Measurements from ENCODE around the gene TIAM2.

TIAM2 gene

DNA sequence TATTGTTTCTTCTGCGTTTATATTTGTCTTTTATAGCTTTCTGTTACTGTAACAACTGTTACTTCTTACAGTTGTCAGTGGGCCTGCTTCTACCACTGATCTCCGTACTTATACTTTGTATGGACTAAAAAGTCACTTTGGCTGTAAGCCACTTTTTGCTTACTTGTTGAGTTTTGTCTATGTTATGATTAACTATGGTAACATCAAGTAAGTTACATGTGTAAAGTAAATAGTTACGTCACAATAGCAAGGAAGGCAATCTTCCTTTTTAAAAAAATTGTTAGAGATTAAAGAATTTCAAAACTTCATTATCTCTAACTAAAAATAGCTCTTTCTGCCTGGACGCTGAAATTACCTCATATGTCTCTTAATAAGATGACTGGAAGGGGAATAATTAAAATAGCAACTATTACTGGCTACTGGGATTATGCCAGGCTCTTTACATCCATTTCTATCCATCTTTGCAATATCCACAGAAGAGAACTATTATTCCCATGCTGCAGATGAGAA, 308.3 kb downstream of the TIAM2 start:
- no peak overlapping the region for H3K4me3 ChIP-seq (ENCODE audit: low read length)
- H3K27ac ChIP-seq (ENCODE audit: low read depth, low read length) = no peak overlapping the region
- no peaks in the 10 kb centered on the region for H3K9me3 ChIP-seq (ENCODE audit: insufficient read depth, low read depth, low read length)
- H3K9ac ChIP-seq (ENCODE audit: low read depth, low read length) = no peak overlapping the region
- no peaks in the 10 kb centered on the region for H3K27me3 ChIP-seq (ENCODE audit: insufficient read depth, low read length)
- 0% methylated on average over 1 of the region's 4 CpGs for WGBS
- peaks cover 84% of the 10 kb centered on the region for H3K36me3 ChIP-seq (ENCODE audit: insufficient read depth, low read length)
- peaks cover 17% of the 10 kb centered on the region for H3K4me1 ChIP-seq (ENCODE audit: insufficient read depth, low read length)

DNA sequence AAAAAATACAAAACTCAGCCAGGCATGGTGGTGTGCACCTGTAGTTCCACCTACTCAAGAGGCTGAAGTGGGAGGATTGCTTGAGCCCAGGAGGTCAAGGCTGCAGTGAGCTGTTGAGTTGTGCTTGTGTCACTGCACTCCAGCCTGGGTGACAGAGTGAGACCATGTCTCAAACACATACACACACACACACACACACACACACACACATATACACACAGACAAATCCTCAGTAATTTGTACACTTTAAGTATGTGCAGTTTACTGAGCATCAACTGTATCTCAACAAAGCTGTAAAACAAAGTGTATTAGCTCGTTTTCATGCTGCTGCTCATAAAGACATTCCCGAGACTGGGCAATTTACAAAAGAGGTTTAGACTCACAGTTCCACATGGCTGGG, 311.8 kb downstream of the TIAM2 start:
- H3K4me1 ChIP-seq (ENCODE audit: insufficient read depth, low read length) = peaks cover 9% of the 10 kb centered on the region
- no peak overlapping the region for H3K4me3 ChIP-seq (ENCODE audit: low read length)
- H3K9me3 ChIP-seq (ENCODE audit: insufficient read depth, low read depth, low read length) = no peaks in the 10 kb centered on the region
- H3K9ac ChIP-seq (ENCODE audit: low read depth, low read length) = no peak overlapping the region
- no peaks in the 10 kb centered on the region for H3K27me3 ChIP-seq (ENCODE audit: insufficient read depth, low read length)
- peaks cover 91% of the 10 kb centered on the region for H3K36me3 ChIP-seq (ENCODE audit: insufficient read depth, low read length)
- H3K27ac ChIP-seq (ENCODE audit: low read depth, low read length) = no peak overlapping the region
- 88% methylated on average over 2 of the region's 2 CpGs for WGBS
